ENCODE measurements around the gene TNFRSF1A.

DNA sequence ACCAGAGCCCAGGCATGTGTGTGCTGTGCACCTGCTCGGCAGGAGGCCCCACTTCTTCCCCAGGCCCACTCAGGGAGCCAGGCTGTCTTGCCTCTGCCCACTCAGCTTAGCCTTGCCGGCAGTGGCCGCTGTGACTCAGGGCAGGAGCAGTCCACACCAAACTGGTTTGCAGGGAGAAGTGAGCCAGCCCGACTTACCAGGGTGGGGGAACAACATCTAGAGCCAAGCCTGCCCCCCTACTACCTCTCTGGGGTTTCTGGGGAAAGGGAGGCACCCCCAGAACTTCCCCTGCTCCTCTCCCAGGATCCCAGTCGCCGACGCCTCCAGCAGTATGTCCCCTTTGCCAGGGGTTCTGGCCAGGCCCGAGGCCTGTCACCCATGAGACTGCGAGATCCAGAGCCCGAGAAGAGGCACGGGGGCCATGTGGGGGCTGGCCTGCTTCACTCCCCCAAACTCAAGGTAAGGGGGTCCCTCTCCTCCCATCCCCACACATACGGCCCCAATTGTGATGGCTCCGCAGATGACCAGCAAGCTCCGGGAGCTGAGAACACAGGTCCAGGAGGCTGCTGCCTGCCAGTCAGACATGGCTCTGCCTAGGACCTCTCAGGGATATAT, 28.4 kb downstream of the TNFRSF1A start:
- TF ChIP-seq, protein P1, sequence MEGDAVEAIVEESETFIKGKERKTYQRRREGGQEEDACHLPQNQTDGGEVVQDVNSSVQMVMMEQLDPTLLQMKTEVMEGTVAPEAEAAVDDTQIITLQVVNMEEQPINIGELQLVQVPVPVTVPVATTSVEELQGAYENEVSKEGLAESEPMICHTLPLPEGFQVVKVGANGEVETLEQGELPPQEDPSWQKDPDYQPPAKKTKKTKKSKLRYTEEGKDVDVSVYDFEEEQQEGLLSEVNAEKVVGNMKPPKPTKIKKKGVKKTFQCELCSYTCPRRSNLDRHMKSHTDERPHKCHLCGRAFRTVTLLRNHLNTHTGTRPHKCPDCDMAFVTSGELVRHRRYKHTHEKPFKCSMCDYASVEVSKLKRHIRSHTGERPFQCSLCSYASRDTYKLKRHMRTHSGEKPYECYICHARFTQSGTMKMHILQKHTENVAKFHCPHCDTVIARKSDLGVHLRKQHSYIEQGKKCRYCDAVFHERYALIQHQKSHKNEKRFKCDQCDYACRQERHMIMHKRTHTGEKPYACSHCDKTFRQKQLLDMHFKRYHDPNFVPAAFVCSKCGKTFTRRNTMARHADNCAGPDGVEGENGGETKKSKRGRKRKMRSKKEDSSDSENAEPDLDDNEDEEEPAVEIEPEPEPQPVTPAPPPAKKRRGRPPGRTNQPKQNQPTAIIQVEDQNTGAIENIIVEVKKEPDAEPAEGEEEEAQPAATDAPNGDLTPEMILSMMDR (IDR thresholded peaks at IDR 0.05; ENCODE audit: low read depth, low read length, poor library complexity, severe bottlenecking): no peak
- no peak for TF ChIP-seq EZH2phosphoT487 (IDR thresholded peaks at IDR 0.05; ENCODE audit: borderline replicate concordance, low read length)

All from DOHH2 (cell line).